Testis (tissue), 2 donors: ENCODE results near the gene UBXN4.

Experiments
- CTCF ChIP-seq, 3 experiments: fragments of 450-650 bp in 2 of 3; fragments of 200-600 bp in 1 of 3; sonication (generic) in 1 of 3; IDR thresholded peaks; one replicate each; pipeline ENCODE4 v1.5.1; 2016 to 2019; ENCODE audit warnings: antibody characterized with exemption in 3 of 3, mild to moderate bottlenecking in 2 of 3, moderate library complexity in 1 of 3
- POLR2A ChIP-seq: fragments of 450-650 bp; IDR thresholded peaks from one replicate; pipeline ENCODE4 v1.6.1; 2017; ENCODE audit warnings: antibody characterized with exemption, mild to moderate bottlenecking, moderate library complexity

GRCh38 chr2:135798275-135798705 is 56.6 kb downstream of the UBXN4 start:
- TF ChIP-seq CTCF (IDR thresholded peaks at IDR 0.05) = no peak
- TF ChIP-seq POLR2A = no peak
